SJSA1 (cell line): Measurements from ENCODE around the gene ZNF677. TPM values are rescaled to one million over a fixed set of nuclear protein-coding genes. Genes with fewer than 3 reads are reported as not detected.
"Not testable (repeated sequence)": the region's sequence is repeated elsewhere in the genome, so short reads cannot be mapped to it uniquely, and the experiment has no call there.

Source experiments
- DNase-seq, 2 experiments: peaks; one replicate each; pipeline ENCODE4 v3.0.0-alpha.2; 2015 to 2020; ENCODE audit warnings: low spot score in 2 of 2, low read depth in 1 of 2
- H3K27ac ChIP-seq: fragments of 250-450 bp; sonication (Bioruptor Pico); 2 replicates; pipeline ENCODE4 v1.5.1; 2020; ENCODE audit warnings: mild to moderate bottlenecking, moderate library complexity
- H3K27me3 ChIP-seq: fragments of 250-450 bp; sonication (Bioruptor Pico); replicated peaks from 2 replicates; pipeline ENCODE4 v1.5.1; 2020; ENCODE audit warnings: mild to moderate bottlenecking, moderate library complexity
- H3K36me3 ChIP-seq: fragments of 250-450 bp; sonication (Bioruptor Pico); 2 replicates; pipeline ENCODE4 v1.5.1; 2020; ENCODE audit warnings: mild to moderate bottlenecking
- H3K4me1 ChIP-seq: fragments of 250-450 bp; sonication (Bioruptor Pico); replicated peaks from 2 replicates; pipeline ENCODE4 v1.6.1; 2021; ENCODE audit warnings: mild to moderate bottlenecking
- H3K4me3 ChIP-seq: fragments of 250-450 bp; sonication (Bioruptor Pico); 2 replicates; pipeline ENCODE4 v1.5.1; 2020; ENCODE audit warnings: mild to moderate bottlenecking
- H3K9me3 ChIP-seq: fragments of 250-450 bp; sonication (Bioruptor Pico); replicated peaks from 2 replicates; pipeline ENCODE4 v1.5.1; 2020; ENCODE audit warnings: mild to moderate bottlenecking
- total RNA-seq: library from RNA; depleted of rRNA; stranded (reverse); fragments of >200 nt; shearing (Covaris generic); gene quantifications from 2 replicates; pipeline ENCODE4 v1.2.3, GENCODE V29; 2014; rRNA removed

ZNF677 gene
- 1.9 and 5.4 TPM in 2 replicates for total RNA-seq

DNA sequence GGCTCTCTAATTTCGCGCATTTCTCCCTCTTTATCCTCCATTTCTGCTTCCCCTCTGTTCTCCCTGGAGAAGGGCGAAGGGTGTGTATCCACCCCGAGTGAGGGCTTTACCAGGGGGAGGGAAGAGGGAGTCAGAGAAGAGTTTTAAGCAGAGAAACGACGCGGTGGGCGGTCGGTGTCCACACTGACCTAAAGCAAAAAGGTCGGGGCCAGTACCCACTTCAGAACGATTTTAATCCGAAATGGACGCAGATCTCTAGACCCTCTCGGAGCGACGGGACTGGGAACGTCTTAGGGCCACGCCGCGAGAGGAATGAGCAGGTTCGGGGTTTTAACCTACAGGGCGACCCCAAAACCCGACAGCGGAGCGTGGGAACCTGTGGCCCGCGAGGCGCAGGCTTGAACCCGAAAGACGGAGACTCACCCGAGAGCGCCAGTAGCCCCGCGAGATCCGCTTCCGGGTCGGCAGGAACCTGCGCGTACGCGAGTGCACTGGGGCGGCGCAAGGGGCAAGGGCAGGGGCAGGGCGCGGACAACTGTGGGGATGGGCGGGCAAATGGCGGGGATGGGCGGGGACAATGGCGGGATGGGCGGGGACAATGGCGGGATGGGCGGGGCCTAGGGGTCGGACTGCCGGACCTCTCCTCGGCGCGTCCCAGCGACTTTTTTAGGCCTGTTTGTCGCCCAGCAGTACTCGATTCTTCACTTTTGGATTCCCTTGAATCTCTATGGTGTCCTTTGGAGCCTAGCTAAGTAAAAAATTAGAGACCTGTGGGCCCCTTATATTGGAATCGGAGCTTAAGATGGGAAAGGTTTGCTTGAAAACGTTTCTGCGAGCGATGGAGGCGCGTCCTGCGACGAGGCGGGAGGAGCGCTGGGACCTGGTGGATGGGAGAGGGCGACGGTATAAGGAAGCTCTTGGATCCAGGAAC is at the start of gene ZNF677:
TSS of gene ZNF677 (minus strand) at position 463 of the 931 bp plus-strand sequence. CDS start 3,323 bp downstream, outside the sequence.
- Histone ChIP-seq H3K4me1 (no peaks in the 10 kb centered on the region), H3K9me3 (peaks cover 16% of the 10 kb centered on the region; the same call in 1 of the 2 replicates), H3K27ac (no peak within 1 kb of the TSS), H3K4me3 (peak within 1 kb of the TSS; percentile 34), H3K27me3 (no peaks in the 10 kb centered on the region), H3K36me3 (no peaks in the 10 kb centered on the region)
- DNase-seq, result peak; percentile 1 to 51

DNA sequence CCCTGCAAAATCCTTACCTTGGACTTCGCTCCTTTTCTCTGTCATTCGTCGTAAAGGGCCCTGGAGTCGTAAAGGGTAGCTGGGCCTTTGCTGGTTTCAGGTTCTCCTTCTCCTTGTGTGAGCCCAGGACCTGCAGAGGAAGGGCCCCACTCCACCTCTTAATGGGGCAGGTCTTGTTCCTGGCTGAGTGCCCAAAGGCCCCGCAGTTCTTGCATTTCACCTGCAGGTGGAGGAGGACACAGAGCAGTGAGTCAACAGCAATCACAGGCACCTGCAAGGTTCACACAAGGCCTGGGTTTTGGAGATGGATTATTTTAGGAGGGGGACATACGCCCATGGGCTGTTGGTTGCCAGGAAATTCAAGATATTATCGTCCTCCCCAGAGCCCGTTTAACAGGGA is 46.7 kb upstream of the ZNF677 start:
- H3K27ac ChIP-seq, H3K4me3 ChIP-seq, DNase-seq, H3K4me1 ChIP-seq, H3K9me3 ChIP-seq, H3K27me3 ChIP-seq, H3K36me3 ChIP-seq: not testable (repeated sequence)

DNA sequence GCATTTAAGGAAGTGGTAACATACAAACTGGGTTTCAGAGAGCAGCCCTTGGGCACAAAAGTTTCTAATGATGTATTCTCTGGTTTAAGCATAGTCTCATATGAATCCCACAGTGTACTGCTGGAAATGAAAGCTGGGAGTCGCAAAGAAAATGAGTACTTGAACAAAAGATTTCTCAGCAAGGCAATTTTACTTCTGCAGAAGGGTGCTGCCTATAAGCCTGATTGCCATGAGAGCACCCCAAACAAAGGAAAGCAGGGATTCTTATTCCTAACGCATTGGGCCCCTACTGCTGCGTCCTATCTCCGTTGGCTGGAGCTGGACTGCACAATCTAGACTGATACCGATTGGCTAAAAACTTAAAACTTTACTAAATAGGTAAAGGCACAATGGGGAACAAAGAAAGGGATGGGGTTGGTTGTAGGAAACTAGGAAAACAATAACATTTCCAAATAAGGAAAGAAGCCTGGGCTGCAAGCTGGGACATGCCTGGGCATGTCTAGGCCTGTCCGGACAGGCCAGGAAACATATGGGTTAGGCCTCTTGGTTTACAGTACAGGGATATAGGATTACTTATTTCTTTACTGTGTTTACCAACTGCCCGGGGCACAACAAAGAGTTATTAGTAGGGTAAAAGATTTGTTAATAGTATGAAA is 40.2 kb upstream of the ZNF677 start:
- no peak for DNase-seq
- no peak overlapping the region for H3K27ac ChIP-seq

DNA sequence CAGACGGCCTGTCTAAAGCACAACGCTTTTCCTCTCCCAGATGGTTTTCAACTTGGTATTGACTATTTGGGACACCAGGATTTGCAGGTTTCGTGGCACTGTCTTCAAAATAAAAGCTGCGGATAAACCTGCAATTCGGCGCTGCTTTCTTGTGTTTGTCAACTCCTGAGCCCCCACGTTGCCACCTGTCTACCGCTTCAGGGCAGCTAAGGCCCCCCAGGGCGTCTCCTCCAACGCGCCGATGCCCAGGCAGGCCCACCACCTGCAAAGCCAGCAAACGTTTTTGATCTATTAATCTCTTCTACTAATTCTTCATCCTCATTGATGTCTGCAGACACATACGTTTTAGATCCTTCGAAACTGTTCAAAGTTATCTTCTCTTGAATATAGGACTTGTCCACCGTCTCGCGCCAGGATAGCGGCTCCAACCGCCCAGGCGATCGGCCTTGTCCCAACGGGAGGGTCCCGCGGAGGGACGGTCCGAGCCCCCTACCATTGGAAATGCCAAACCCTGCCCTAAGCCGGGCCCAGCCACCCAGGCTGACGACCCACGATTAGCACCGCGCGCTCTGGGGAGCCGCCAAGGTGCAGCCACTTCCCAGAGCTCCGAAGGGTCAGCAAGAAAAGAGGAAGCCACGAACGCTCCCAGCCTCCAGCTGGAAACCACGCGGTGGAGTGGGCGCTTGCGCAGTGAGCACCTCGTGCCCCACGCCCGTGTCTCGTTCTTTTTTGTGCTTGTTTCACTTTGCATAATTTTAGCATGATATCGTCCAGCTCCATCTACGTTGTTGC is 36.3 kb upstream of the ZNF677 start:
- Histone ChIP-seq H3K27me3 (no peaks in the 10 kb centered on the region), H3K36me3 (no peaks in the 10 kb centered on the region), H3K4me1 (no peaks in the 10 kb centered on the region)

More for the DNA sequence above, 40.2 kb upstream of the ZNF677 start:
- Histone ChIP-seq H3K9me3 (peaks cover 28% of the 10 kb centered on the region), H3K36me3 (no peaks in the 10 kb centered on the region), H3K27me3 (no peaks in the 10 kb centered on the region), H3K4me1 (no peaks in the 10 kb centered on the region), H3K4me3 (no peak overlapping the region)

DNA sequence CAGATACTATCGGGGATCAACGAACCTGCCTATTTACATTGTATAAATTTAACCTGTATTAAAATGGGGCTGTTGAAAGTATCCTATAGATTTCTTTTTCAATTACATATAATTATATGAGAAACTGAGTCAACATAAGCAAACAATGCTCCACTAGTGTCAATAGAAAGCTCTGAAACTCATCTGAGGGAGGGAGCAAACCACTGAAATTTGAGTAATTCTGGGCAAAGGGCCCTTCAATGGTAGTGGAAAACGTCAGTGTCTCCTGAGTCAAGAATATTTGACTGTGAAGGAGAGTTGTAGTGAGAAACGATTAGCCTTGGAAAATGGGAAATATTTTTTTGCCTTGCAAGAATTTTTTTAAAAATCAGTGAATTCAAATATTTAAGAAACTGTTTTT is 30.4 kb upstream of the ZNF677 start:
- Histone ChIP-seq H3K36me3 (no peaks in the 10 kb centered on the region), H3K27me3 (no peaks in the 10 kb centered on the region), H3K4me1 (no peaks in the 10 kb centered on the region), H3K4me3 (no peak overlapping the region), H3K27ac (no peak overlapping the region), H3K9me3 (no peaks in the 10 kb centered on the region)
- DNase-seq, result no peak

More for the DNA sequence above, 36.3 kb upstream of the ZNF677 start:
- Histone ChIP-seq H3K27ac (no peak overlapping the region), H3K9me3 (peaks cover 26% of the 10 kb centered on the region), H3K4me3 (no peak overlapping the region)
- no peak for DNase-seq

DNA sequence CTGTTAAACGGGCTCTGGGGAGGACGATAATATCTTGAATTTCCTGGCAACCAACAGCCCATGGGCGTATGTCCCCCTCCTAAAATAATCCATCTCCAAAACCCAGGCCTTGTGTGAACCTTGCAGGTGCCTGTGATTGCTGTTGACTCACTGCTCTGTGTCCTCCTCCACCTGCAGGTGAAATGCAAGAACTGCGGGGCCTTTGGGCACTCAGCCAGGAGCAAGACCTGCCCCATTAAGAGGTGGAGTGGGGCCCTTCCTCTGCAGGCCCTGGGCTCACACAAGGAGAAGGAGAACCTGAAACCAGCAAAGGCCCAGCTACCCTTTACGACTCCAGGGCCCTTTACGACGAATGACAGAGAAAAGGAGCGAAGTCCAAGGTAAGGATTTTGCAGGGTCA is 27.3 kb upstream of the ZNF677 start:
- H3K27ac ChIP-seq, H3K27me3 ChIP-seq, H3K4me1 ChIP-seq, H3K4me3 ChIP-seq, DNase-seq, H3K36me3 ChIP-seq, H3K9me3 ChIP-seq: not testable (repeated sequence)

DNA sequence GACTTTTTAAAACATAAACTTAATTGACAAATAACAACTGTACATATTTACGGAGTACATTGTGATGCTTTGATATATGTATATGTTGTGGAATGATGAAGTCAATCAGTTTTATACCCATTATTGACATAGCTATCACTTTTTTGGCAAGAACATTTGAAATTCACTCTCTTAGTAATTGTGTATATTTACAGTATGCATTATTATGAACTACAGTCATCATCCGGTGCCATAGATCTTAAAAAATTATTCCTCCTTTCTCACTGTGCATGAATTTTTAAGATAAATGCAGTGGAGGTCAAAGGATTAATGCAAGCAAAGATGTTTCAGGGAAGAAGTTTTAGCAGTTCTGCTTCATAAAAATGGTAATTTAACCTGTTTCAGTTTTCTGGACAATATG is 20.8 kb upstream of the ZNF677 start:
- Histone ChIP-seq H3K27ac (no peak overlapping the region), H3K4me1 (no peaks in the 10 kb centered on the region), H3K36me3 (no peaks in the 10 kb centered on the region), H3K9me3 (peaks cover 3% of the 10 kb centered on the region; the same call in 1 of the 2 replicates), H3K27me3 (no peaks in the 10 kb centered on the region), H3K4me3 (no peak overlapping the region)
- DNase-seq, result no peak

DNA sequence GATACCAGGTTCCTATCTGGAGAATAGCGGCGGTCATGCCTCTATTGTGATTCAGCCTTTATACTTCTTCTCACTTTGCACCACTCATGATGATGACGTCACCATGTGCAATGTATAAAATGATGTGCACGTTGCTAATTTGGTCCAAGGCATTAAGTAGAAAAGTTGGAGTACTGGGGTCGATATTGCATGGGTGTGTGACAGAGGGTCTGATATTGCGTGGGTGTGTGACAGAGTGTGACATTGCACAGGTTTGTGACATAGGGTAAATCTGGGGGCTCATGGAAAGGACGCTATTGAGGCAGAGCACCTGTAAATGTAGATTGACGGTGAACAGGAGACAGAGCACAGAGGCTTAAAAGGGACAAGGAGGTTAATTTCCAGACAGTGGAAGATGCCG is 17.4 kb upstream of the ZNF677 start:
- Histone ChIP-seq H3K27ac (no peak overlapping the region), H3K9me3 (peaks cover 3% of the 10 kb centered on the region; the same call in 1 of the 2 replicates)

DNA sequence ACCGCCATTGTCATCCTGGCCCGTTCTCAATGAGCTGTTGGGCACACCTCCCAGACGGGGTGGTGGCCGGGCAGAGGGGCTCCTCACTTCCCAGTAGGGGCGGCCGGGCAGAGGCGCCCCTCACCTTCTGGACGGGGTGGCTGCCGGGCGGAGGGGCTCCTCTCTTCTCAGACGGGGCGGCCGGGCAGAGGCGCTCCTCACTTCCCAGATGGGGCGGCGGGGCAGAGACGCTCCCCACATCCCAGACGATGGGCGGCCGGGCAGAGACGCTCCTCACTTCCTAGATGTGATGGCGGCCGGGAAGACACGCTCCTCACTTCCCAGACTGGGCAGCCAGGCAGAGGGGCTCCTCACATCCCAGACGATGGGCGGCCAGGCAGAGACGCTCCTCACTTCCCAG is 15.2 kb upstream of the ZNF677 start:
- not testable (repeated sequence) for H3K27ac ChIP-seq, H3K27me3 ChIP-seq, DNase-seq, H3K36me3 ChIP-seq, H3K9me3 ChIP-seq, H3K4me1 ChIP-seq, H3K4me3 ChIP-seq

More for the DNA sequence above, 17.4 kb upstream of the ZNF677 start:
- Histone ChIP-seq H3K27me3 (no peaks in the 10 kb centered on the region), H3K4me3 (no peak overlapping the region), H3K36me3 (no peaks in the 10 kb centered on the region), H3K4me1 (no peaks in the 10 kb centered on the region)
- no peak for DNase-seq

DNA sequence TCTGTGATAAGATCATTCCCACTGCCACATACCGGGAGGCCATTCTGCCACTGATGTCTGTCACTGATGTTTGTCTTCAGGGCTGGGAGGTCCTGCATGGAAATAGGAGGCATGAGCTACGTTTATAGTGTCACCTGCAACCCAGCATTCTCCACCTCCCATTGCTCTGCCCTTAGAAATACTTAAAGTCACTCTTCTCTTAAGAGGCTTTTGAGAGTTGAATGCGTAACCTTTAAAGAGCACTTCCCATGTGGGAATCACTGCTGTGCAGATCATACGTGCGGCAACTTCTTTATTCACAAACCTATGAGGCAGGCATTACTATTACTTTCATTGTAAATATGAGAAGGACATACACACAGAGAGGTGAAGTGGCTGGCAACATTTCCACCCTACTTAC is 12.9 kb upstream of the ZNF677 start, which contains the start of gene VN1R4:
TSS of gene VN1R4 (minus strand) at position 101 of the 400 bp plus-strand sequence. CDS start at position 43, 58 bp downstream.
- H3K36me3 ChIP-seq, H3K27me3 ChIP-seq, DNase-seq, H3K4me1 ChIP-seq, H3K9me3 ChIP-seq, H3K27ac ChIP-seq, H3K4me3 ChIP-seq: not testable (repeated sequence)

DNA sequence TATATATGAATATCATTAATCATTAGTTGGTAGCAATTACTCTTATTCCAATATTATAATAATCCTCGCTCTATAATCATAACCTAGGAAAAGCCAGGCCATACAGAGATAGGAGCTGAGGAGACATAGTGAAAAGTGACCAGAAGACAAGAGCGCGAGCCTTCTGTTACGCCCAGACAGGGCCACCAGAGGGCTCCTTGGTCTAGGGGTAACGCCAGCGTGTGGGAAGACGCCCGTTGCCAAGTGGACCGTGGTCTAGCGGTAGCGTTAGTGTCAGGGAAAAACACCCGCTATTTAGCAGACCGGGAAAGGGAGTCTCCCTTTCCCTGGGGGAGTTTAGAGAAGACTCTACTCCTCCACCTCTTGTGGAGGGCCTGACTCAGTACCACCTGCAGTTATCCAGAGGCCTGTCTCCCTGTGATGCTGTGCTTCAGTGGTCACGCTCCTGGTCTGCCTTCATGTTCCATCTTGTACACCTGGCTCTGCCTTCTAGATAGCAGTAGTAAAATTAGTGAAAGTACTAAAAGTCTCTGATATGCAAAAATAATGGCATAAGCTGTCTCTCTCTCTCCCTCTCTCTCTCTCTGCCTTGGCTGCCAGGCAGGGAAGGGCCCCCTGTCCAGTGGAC is 3.2 kb upstream of the ZNF677 start, which contains the start of gene VN1R2:
TSS of gene VN1R2 (plus strand) at position 578 of the 628 bp plus-strand sequence. CDS start 84 bp downstream, outside the sequence.
- H3K27me3 ChIP-seq, H3K4me1 ChIP-seq, H3K4me3 ChIP-seq, DNase-seq, H3K27ac ChIP-seq, H3K36me3 ChIP-seq: not testable (repeated sequence)
- peaks cover 11% of the 10 kb centered on the region; the same call in 1 of the 2 replicates for H3K9me3 ChIP-seq

DNA sequence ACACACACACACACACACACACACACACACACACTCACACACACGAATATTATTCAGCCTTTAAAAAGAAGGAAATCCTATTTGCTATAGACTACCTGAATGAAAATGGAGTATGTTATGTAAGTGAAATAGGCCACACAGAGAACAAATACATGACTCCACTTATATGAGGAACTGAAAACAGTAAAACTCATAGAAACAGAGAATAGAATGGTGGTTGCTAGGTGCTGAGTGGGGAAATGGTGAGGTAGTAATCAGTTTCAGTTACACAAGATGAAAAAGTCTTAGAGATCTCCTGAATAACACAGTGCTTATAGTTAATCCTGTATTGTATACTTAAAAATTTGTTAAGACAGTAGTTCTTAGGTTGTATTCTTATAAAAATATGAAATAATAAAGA is 8.2 kb downstream of the ZNF677 start:
- Histone ChIP-seq H3K36me3 (no peaks in the 10 kb centered on the region), H3K27ac (no peak overlapping the region), H3K27me3 (no peaks in the 10 kb centered on the region), H3K4me1 (no peaks in the 10 kb centered on the region), H3K4me3 (no peak overlapping the region), H3K9me3 (peaks cover 14% of the 10 kb centered on the region)
- no peak for DNase-seq
